NCI-H146 (cell line): ENCODE data around the gene NDE1.

Source experiments
- DNase-seq: peaks from one replicate; lab custom pipeline; 2025; lab: John Stamatoyannopoulos, UW

The NDE1 gene

GRCh38 chr16:15737140-15737644, 87.1 kb downstream of the NDE1 start:
- no peak for DNase-seq

GRCh38 chr16:15739464-15739863, 89.4 kb downstream of the NDE1 start:
- DNase-seq = no peak

- DNase-seq = no peak
These were observed 89.9 kb downstream of the NDE1 start for GRCh38 chr16:15739950-15740349.

- no peak for DNase-seq
These were observed 91.3 kb downstream of the NDE1 start for GRCh38 chr16:15741207-15741871.

DNA sequence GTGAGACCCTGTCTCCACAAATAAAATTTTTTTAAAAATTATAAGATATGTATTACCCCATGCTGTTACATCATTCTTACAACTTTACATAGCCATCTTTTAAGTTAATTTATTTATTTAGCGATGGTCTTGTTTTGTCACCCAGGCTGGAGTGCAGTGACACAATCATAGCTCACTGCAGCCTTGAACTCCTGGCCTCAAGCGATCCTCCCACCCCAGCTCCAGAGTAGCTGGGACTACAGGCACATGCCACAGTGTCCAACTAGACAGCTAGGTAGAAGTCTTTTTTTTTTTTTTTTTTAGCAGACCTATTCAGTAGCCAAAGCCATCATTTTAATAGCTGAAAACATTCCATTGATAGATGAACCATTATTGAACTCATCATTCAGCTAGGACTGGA, 92.7 kb downstream of the NDE1 start:
- DNase-seq = no peak

DNA sequence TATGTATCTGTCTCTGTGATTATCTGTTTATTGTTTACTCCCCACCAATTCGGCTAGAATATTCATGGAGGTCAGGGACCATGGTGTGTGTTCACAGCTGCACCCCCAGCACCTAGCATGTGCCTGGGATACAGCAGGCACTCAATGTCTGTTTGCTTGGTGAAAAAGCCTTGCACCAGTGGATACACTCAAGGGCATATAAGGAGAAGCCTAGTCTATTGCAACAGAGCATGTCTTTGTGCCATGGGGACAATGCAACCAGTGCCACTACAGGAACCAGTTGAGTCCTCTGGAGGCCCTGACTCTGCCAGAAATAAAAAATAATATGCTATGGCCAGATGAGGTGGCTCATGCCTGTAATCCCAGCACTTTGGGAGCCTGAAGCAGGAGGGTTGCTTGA, 93.6 kb downstream of the NDE1 start:
- no peak for DNase-seq

GRCh38 chr16:15746332-15746731, 96.3 kb downstream of the NDE1 start:
- no peak for DNase-seq

GRCh38 chr16:15747937-15748336, 97.9 kb downstream of the NDE1 start:
- DNase-seq = no peak

DNA sequence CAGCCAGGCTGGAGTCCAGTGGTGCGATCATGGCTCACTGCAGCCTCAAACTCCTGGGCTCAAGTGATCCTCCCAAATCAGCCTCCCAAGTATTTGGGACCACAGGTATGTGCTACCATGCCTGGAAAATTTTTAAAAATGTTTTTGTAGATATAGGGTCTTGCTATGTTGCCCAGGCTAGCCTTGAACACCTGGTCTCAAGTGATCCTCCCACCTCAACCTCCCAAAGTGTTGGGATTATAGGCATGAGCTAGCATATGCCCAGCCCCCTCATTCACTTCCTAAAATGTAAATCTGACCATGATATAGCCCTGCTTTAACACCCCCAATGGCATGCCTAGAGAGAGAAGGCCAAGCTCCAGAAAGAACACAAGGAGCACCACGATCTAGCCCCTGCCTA, 98.6 kb downstream of the NDE1 start:
- DNase-seq = no peak

- no peak for DNase-seq
These were observed 99.3 kb downstream of the NDE1 start for GRCh38 chr16:15749371-15749770.

- no peak for DNase-seq
These were observed 99.9 kb downstream of the NDE1 start for GRCh38 chr16:15749985-15750384.

GRCh38 chr16:15751940-15752339, 101.9 kb downstream of the NDE1 start:
- no peak for DNase-seq

DNA sequence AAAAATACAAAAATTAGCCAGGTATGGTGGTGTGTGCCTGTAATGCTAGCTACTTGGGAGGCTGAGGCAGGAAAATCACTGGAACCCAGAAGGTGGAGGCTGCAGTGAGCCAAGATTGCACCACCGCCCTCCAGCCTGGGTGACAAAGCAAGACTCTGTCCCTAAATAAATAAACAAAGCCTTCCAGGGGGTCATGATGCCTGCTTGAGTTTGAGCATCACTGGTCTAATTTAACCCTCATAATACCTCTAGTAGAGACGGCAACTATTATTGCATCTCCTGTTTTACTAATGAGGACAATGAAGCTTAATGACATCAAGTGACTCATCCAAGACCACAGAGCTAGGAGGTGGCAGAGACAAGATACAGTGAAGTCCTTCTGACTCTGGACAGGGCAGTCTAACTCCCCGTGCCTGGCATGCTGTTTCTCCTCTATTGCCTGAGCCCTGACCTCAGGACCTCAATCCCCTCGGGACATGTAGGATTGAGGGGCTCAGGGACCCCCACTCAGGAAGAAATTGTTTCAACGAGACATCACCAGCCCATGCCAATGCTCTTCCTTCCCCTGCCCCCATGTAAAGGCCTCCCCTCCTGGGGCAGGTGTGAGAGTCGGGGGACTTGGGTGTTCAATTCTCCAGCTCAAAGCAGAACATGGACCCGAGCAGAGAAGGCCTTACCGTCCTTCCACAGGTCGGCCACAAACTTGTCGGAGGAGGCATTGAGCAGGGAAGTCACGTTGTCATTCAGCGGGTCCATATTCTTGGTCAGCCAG, 102.9 kb downstream of the NDE1 start:
- DNase-seq = no peak

DNA sequence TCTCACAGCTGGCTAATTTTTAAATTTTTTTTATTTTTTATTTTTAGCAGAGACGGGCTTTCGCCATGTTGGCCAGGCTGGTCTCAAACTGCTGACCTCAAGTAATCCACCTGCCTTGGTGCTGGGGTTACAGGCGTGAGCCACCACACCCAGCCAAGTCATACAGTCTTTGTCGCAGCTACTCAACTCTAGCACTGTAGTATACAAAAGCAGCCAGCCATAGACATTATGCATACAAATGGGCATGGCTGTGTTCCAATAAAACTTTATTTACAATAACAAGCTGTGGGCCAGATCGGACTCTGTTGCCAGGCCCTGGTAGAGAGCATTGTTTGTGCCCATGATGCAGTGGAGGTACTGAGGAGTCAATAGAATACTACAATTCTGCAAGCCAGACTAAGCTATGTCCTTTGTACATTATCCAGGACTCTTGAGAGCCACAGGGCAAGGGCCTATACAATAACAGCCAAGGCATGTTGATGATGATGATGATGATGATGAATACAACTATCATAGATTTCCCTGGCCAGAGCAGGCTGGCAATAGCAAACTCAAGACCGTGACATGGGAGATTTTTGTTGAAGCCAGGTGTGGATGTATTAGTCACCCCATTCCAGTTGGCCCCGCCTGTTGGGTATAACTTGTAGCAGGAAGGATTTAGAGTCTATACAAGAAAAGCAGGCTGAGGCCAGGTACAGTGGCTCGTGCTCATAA, 104.9 kb downstream of the NDE1 start:
- no peak for DNase-seq

- DNase-seq = no peak
These were observed 107.0 kb downstream of the NDE1 start for GRCh38 chr16:15757077-15757386.

DNA sequence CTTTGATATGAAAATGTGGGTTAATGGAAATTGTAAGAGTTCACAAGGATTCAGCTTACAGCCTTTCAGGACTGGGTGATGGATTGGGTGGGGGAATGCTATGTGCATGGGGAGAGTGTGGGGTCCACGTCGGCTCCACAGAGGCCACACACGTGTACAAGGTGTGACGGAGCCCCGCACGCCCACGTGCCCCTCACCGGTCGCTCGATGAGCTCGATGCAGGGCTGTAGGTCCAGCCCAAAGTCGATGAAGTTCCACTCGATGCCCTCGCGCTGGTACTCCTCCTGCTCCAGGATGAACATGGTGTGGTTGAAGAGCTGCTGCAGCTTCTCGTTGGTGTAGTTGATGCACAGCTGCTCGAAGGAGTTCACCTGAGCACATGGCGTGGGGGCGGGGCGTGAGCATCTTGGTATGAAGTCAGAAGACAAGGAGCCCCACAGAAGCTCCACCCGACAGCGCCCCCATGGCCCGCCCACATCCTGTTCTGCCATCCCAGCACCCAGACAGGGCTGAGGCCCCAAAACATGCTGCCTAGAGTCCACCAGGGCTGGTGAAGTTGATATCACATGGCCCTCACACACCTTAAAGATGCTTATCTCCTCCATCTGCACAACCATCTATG, 107.7 kb downstream of the NDE1 start:
- no peak for DNase-seq

- DNase-seq = no peak
These were observed 109.0 kb downstream of the NDE1 start for GRCh38 chr16:15759070-15759469.

GRCh38 chr16:15760129-15760528, 110.1 kb downstream of the NDE1 start:
- DNase-seq = no peak

DNA sequence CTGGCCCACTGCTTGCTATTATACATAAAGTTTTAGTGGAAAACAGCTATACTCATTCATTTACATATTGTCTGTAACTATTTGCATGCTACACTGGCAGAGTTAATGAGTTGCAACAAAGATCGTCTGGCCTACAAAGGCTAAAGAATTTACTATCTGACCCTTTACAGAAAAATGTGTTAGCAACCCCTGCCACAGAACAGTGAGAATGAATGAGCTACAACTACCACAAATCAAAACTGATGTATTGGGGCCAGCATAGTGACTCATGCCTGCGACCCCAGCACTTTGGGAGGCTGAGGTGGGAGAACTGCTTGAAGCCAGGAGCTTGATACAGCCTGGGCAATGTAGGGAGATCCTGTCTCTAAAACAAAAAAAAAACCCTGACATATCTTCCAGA, 114.1 kb downstream of the NDE1 start:
- no peak for DNase-seq

- no peak for DNase-seq
These were observed 115.1 kb downstream of the NDE1 start for GRCh38 chr16:15765116-15765515.

DNA sequence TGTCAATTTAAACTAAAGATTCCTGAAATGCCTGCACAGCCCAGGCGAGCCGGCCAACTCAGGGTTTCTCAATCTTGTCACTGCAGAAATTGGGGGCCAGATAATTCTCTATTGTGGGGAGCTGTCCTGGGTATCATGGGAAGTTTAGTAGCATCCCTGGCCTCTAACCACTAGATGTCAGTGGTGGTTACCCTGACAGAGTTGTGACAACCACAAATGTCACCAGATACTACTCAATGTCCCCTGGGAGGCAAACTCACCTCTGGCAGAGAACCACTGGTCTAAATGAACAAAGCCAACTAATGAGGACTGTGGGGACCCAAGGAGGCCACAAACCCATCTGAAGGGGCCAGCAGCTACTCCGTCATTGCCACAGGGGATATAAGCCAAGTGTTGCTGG, 115.8 kb downstream of the NDE1 start:
- peak; percentile 51 for DNase-seq

- DNase-seq = no peak
These were observed 116.9 kb downstream of the NDE1 start for GRCh38 chr16:15766918-15767317.

DNA sequence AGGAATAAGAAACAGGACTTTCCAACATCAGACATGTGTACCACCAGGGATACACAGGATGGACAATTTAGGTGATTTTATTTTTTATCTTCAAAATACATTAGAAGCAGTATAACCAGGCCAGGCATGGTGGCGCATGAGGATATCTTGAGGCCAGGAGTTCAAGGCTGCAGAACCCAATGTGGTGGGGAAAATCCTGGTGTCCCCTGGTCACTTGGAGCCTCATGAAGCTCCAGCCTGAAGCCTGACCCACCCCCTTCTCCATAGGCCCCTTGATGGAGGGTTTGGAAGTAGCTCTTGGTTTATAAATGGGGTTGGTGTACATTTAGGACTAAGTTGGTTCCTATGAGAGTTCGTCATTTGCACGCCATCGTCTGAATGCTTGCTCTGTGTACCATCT, 118.2 kb downstream of the NDE1 start:
- no peak for DNase-seq
